Neural cell (in vitro differentiated cells): Measurements from ENCODE around the gene COL2A1. TPM values are rescaled to one million over a fixed set of nuclear protein-coding genes. Genes with fewer than 3 reads are reported as not detected.

Experiments
- H2AFZ ChIP-seq: fragments of 200-600, 300-800 bp; sonication (generic), shearing (Covaris generic); 2 replicates; pipeline ENCODE4 v1.6.0; 2014; ENCODE audit warnings: low read depth, mild to moderate bottlenecking, antibody characterized with exemption, low read length, moderate library complexity
- H3F3A ChIP-seq: fragments of 200-600 bp; shearing (Covaris generic); 2 replicates; pipeline ENCODE4 v1.6.1; 2016; ENCODE audit warnings: mild to moderate bottlenecking, moderate library complexity, mixed read lengths, antibody characterized with exemption, low read length; ENCODE audit not compliant: insufficient read depth, poor library complexity, severe bottlenecking
- H3K27ac ChIP-seq: fragments of 200-600, 300-800 bp; sonication (generic), shearing (Covaris generic); 2 replicates; pipeline ENCODE4 v1.5.1; 2014; ENCODE audit warnings: mild to moderate bottlenecking, low read length, moderate library complexity
- H3K27me3 ChIP-seq: fragments of 300-800, 200-600 bp; sonication (generic), shearing (Covaris generic); 2 replicates; pipeline ENCODE4 v1.6.0; 2014; ENCODE audit warnings: mild to moderate bottlenecking, low read depth, low read length, moderate library complexity; ENCODE audit not compliant: insufficient read depth
- H3K36me3 ChIP-seq: fragments of 300-800, 200-600 bp; sonication (generic), shearing (Covaris generic); 2 replicates; pipeline ENCODE4 v1.5.1; 2014; ENCODE audit warnings: mild to moderate bottlenecking, antibody characterized with exemption, low read length, moderate library complexity; ENCODE audit not compliant: insufficient read depth
- H3K4me2 ChIP-seq: fragments of 300-800, 200-600 bp; sonication (generic), shearing (Covaris generic); 2 replicates; pipeline ENCODE4 v1.6.0; 2014; ENCODE audit warnings: mild to moderate bottlenecking, low read length
- H3K4me3 ChIP-seq: fragments of 300-800, 200-600 bp; sonication (generic), shearing (Covaris generic); 2 replicates; pipeline ENCODE4 v1.5.1; 2014; ENCODE audit warnings: mild to moderate bottlenecking, low read length, moderate library complexity
- H3K79me2 ChIP-seq: fragments of 200-600 bp; shearing (Covaris generic); replicated peaks from 2 replicates; pipeline ENCODE4 v1.6.0; 2014; ENCODE audit warnings: mild to moderate bottlenecking, low read length, moderate library complexity; ENCODE audit not compliant: insufficient read depth
- H3K9ac ChIP-seq: fragments of 300-800, 200-600 bp; sonication (generic), shearing (Covaris generic); 2 replicates; pipeline ENCODE4 v1.6.1; 2016; ENCODE audit warnings: mild to moderate bottlenecking, low read length, mixed read lengths
- H3K9me2 ChIP-seq: fragments of 200-600 bp; shearing (Covaris generic); 2 replicates; pipeline ENCODE4 v1.6.1; 2016; ENCODE audit warnings: mild to moderate bottlenecking, low read length, mixed read lengths; ENCODE audit not compliant: insufficient read depth
- H3K9me3 ChIP-seq: fragments of 200-600, 300-800 bp; sonication (generic), shearing (Covaris generic); 2 replicates; pipeline ENCODE4 v1.6.1; 2016; ENCODE audit warnings: mild to moderate bottlenecking, mixed run types, low read length, moderate library complexity, mixed read lengths
- H4K20me1 ChIP-seq: fragments of 200-600 bp; shearing (Covaris generic); 2 replicates; pipeline ENCODE4 v1.6.1; 2016; ENCODE audit warnings: mild to moderate bottlenecking, mixed run types; ENCODE audit not compliant: insufficient read depth
- EP300 ChIP-seq: fragments of 450-650 bp; conservative IDR thresholded peaks from 2 replicates; pipeline ENCODE4 v1.6.1; 2014; ENCODE audit warnings: antibody characterized with exemption, mild to moderate bottlenecking, moderate library complexity; ENCODE audit not compliant: poor library complexity, severe bottlenecking
- EZH2 ChIP-seq: fragments of 200-600, 300-800 bp; shearing (Covaris generic), sonication (generic); IDR thresholded peaks from 2 replicates; pipeline ENCODE4 v1.6.1; 2014; ENCODE audit warnings: antibody characterized with exemption, low read length, borderline replicate concordance, mild to moderate bottlenecking; ENCODE audit not compliant: insufficient read depth, poor library complexity, severe bottlenecking
- MXI1 ChIP-seq: fragments of 450-650 bp; conservative IDR thresholded peaks from 2 replicates; pipeline ENCODE4 v1.6.1; 2014; ENCODE audit warnings: antibody characterized with exemption, mild to moderate bottlenecking; ENCODE audit not compliant: poor library complexity, severe bottlenecking
- POLR2AphosphoS5 ChIP-seq: IDR thresholded peaks from 2 replicates; pipeline ENCODE4 v1.6.1; 2012
- RAD21 ChIP-seq: fragments of 450-650 bp; conservative IDR thresholded peaks from 2 replicates; pipeline ENCODE4 v1.6.1; 2014; ENCODE audit warnings: antibody characterized with exemption, mild to moderate bottlenecking, moderate library complexity
- SMC3 ChIP-seq: fragments of 450-650 bp; conservative IDR thresholded peaks from 2 replicates; pipeline ENCODE4 v1.6.1; 2014; ENCODE audit warnings: antibody characterized with exemption, mild to moderate bottlenecking, moderate library complexity; ENCODE audit not compliant: poor library complexity
- TAF1 ChIP-seq: IDR thresholded peaks from 2 replicates; pipeline ENCODE4 v1.6.1; 2012; ENCODE audit warnings: low read depth
- polyA plus RNA-seq: library from polyadenylated mRNA; depleted of rRNA; stranded (reverse); fragments of >200 nt; gene quantifications from 2 replicates; pipeline ENCODE4 v1.2.3, GENCODE V29; 2014
- TF ChIP-seq, protein P1 (sequence below): fragments of 450-650 bp; IDR thresholded peaks from 2 replicates; pipeline ENCODE4 v1.5.1; 2014; ENCODE audit warnings: antibody characterized with exemption, mild to moderate bottlenecking, moderate library complexity; ENCODE audit not compliant: poor library complexity, severe bottlenecking
- TF ChIP-seq, protein P2 (sequence below): IDR thresholded peaks from 2 replicates; pipeline ENCODE4 v1.6.1; 2012; ENCODE audit warnings: borderline replicate concordance

The COL2A1 gene
- polyA plus RNA-seq, 1 donor from 2014 or later, result 1.3 TPM

DNA sequence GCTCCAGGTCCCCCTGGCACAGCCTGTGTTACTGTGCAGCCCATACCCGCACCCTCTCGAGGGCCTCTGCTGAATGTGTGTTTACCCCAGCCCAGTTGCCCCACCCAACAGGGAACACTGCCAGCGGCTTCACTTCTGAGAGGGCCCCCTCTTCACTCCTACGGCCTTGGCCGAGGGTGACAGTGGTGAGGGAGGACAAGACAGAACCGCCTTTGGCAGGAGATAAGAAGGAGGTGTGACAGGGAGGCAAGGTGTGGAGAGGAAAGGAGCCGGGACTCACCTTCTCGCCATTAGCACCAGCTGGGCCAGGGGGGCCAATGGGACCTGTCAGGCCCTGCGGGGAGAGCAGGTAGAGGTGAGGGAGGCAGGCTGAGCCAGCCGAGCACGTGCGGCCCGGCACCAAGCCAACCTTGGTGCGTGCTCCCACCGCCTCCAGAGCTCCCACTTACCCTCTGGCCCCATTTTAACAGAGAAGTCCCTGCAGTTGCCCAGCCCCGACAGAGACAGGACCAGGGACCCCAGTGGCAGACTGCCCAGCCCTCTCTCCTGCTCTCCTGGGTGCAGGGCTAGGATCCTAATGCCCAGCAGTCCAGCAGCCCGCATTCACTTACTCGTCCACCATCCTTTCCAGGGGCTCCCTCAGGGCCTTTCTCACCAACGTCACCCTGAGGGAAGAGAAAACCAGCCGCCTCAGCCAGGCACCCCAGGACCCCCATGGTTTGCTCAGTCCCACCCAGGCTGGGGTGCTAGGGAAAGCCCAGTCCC is 22.6 kb downstream of the COL2A1 start:
- H3K79me2 ChIP-seq, result no peaks in the 10 kb centered on the region
- no peak overlapping the region for H3K27ac ChIP-seq
- H3K27me3 ChIP-seq, result no peaks in the 10 kb centered on the region
- no peak overlapping the region for H3K4me3 ChIP-seq
- TF ChIP-seq SMC3 (no peak), TAF1 (no peak)
- TF ChIP-seq, protein P1, sequence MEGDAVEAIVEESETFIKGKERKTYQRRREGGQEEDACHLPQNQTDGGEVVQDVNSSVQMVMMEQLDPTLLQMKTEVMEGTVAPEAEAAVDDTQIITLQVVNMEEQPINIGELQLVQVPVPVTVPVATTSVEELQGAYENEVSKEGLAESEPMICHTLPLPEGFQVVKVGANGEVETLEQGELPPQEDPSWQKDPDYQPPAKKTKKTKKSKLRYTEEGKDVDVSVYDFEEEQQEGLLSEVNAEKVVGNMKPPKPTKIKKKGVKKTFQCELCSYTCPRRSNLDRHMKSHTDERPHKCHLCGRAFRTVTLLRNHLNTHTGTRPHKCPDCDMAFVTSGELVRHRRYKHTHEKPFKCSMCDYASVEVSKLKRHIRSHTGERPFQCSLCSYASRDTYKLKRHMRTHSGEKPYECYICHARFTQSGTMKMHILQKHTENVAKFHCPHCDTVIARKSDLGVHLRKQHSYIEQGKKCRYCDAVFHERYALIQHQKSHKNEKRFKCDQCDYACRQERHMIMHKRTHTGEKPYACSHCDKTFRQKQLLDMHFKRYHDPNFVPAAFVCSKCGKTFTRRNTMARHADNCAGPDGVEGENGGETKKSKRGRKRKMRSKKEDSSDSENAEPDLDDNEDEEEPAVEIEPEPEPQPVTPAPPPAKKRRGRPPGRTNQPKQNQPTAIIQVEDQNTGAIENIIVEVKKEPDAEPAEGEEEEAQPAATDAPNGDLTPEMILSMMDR, result no peak
- no peak overlapping the region for H3K4me2 ChIP-seq
- H3F3A ChIP-seq, result no peaks in the 10 kb centered on the region
- H3K9ac ChIP-seq, result no peak overlapping the region
- H3K9me2 ChIP-seq, result no peaks in the 10 kb centered on the region
- no peaks in the 10 kb centered on the region for H3K36me3 ChIP-seq
- H3K9me3 ChIP-seq, result no peaks in the 10 kb centered on the region
- no peak overlapping the region for H2AFZ ChIP-seq
- H4K20me1 ChIP-seq, result no peaks in the 10 kb centered on the region

DNA sequence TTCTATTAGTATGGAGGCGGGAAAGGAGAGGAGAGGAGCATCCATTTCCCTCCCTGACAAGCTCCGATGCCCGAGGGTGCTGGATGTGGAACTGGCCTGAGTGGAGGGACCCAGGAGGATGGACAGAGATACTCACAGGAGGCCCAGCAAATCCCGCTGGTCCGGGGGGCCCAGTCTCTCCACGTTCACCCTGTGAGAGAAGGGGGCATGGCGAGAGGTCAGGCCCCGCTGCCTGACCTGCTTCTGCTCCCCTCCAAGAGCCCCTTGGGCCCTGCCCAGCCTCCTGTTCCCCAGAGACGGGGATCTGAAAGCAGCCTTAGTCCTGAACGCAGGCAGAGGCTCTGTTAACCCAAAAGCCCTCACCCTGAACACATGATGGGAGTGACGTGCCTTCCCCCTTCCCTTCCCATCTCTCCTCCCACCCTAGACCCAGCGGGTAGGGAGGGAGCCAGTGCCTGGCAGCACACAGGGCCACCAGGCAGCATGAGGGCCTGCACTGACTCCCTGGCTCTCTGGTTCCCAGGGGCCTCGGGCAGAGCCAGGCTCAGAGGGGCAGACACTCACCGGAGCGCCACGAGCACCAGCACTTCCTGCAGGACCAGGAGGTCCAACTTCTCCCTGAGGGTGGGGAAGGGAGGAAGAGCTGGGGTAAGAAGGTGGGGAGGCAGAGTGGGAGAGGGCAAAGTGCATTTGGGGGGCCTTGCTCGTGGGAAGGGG is 23.3 kb downstream of the COL2A1 start:
- Histone ChIP-seq H3F3A (no peaks in the 10 kb centered on the region), H2AFZ (no peak overlapping the region), H3K4me3 (no peak overlapping the region), H3K79me2 (no peaks in the 10 kb centered on the region), H3K36me3 (no peaks in the 10 kb centered on the region), H3K27me3 (no peaks in the 10 kb centered on the region), H4K20me1 (no peaks in the 10 kb centered on the region), H3K4me2 (no peak overlapping the region), H3K9me3 (no peaks in the 10 kb centered on the region), H3K9ac (no peak overlapping the region), H3K27ac (no peak overlapping the region), H3K9me2 (no peaks in the 10 kb centered on the region)
- TF ChIP-seq TAF1, result no peak
- TF ChIP-seq MXI1, result no peak
- TF ChIP-seq, protein P1, result no peak
- no peak for TF ChIP-seq EZH2
- no peak for TF ChIP-seq SMC3
- TF ChIP-seq POLR2AphosphoS5, result no peak
- TF ChIP-seq, protein P2, sequence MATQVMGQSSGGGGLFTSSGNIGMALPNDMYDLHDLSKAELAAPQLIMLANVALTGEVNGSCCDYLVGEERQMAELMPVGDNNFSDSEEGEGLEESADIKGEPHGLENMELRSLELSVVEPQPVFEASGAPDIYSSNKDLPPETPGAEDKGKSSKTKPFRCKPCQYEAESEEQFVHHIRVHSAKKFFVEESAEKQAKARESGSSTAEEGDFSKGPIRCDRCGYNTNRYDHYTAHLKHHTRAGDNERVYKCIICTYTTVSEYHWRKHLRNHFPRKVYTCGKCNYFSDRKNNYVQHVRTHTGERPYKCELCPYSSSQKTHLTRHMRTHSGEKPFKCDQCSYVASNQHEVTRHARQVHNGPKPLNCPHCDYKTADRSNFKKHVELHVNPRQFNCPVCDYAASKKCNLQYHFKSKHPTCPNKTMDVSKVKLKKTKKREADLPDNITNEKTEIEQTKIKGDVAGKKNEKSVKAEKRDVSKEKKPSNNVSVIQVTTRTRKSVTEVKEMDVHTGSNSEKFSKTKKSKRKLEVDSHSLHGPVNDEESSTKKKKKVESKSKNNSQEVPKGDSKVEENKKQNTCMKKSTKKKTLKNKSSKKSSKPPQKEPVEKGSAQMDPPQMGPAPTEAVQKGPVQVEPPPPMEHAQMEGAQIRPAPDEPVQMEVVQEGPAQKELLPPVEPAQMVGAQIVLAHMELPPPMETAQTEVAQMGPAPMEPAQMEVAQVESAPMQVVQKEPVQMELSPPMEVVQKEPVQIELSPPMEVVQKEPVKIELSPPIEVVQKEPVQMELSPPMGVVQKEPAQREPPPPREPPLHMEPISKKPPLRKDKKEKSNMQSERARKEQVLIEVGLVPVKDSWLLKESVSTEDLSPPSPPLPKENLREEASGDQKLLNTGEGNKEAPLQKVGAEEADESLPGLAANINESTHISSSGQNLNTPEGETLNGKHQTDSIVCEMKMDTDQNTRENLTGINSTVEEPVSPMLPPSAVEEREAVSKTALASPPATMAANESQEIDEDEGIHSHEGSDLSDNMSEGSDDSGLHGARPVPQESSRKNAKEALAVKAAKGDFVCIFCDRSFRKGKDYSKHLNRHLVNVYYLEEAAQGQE, result no peak
- TF ChIP-seq EP300, result no peak
- TF ChIP-seq RAD21, result no peak
